ENCODE measurements around the gene GALNT2. TPM values are rescaled to one million over a fixed set of nuclear protein-coding genes. Genes with fewer than 3 reads are reported as not detected.

The GALNT2 gene
- polyA plus RNA-seq, 1 of the 3 experiments (the other 2 are of a cell fraction): 118 TPM

DNA sequence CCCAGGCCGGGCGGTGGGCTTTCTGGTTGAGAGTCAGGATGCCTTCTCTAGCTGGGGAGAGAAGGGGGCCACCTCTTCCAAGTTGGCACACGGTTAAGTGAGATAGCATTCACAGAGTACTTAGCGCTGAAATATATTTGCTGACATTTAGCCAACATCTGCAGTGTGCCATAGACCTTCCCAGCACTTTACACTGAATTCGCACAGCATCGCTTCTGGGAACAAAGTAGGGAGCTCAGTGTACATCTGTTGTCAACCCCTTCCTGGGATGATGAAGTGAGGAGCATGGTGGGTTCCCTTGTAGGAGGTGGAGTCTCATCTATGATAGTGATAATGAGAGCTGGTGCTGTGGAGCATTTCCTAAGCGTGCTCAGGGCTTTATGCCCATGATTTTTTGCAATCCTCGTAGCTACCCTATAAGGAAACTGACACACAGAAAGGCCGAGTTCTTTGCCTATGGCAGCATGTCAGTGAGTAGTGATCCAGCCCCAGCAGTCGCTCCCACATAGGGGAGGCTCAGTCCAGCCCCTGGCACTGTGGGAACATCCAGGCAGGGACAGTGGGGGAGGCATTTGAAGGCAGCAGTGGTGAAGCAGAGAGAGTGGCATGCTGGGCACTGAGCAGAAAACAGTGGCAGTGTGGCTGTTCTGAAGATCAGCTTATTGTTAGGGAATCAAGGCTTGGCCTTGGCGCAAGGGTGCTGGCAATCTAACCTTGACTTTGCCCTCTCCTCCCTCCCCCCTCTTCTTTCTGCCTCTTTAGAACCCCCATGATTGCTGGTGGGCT, 182.8 kb downstream of the GALNT2 start:
- CTCF ChIA-PET: interaction anchor here (1.2 kb wide), 1 partner anchor 12 kb away, joined by 3 read pairs; no protein-coding TSS in a partner anchor
- no peak overlapping the region for H3K9ac ChIP-seq
- no peak overlapping the region for H3K27ac ChIP-seq (ENCODE audit: low read depth in 2 of 2, low read length in 1 of 2)
- DNase-seq: no peak
- POLR2A ChIA-PET: no interaction called here
- no peaks in the 10 kb centered on the region for H3K9me3 ChIP-seq
- H3K4me2 ChIP-seq: no peak overlapping the region
- no peaks in the 10 kb centered on the region for H3K9me2 ChIP-seq
- no peaks in the 10 kb centered on the region for H3K4me1 ChIP-seq (ENCODE audit: control insufficient read depth in 1 of 2, insufficient read depth in 2 of 2, low read depth in 1 of 2, low read length in 1 of 2)
- WGBS (ENCODE audit: low lambda C conversion rate): 97% methylated on average over 8 of the region's 11 CpGs
- peaks cover 27 to 72% of the 10 kb centered on the region in 2 experiments for H3K36me3 ChIP-seq (replicated peaks in 1 of 2; ENCODE audit: control insufficient read depth in 1 of 2, insufficient read depth in 2 of 2, low read length in 1 of 2)
- H3K27me3 ChIP-seq (ENCODE audit: insufficient read depth): no peaks in the 10 kb centered on the region
- no peak overlapping the region for H2AFZ ChIP-seq (ENCODE audit: low read depth)
- TF ChIP-seq NRF1 (IDR thresholded peaks at IDR 0.05; ENCODE audit: low read depth, low read length): no peak
- no peak for TF ChIP-seq RFX5 (IDR thresholded peaks at IDR 0.05; ENCODE audit: low read length)
- no peak for TF ChIP-seq ELF1 (IDR thresholded peaks at IDR 0.05)
- no peak for TF ChIP-seq RAD21 (IDR thresholded peaks at IDR 0.05; ENCODE audit: low read length)
- TF ChIP-seq SIN3A (IDR thresholded peaks at IDR 0.05; ENCODE audit: borderline replicate concordance, low read depth, low read length): no peak
- no peak for TF ChIP-seq RXRA (IDR thresholded peaks at IDR 0.05; ENCODE audit: borderline replicate concordance, low read depth)
- TF ChIP-seq, protein P1, sequence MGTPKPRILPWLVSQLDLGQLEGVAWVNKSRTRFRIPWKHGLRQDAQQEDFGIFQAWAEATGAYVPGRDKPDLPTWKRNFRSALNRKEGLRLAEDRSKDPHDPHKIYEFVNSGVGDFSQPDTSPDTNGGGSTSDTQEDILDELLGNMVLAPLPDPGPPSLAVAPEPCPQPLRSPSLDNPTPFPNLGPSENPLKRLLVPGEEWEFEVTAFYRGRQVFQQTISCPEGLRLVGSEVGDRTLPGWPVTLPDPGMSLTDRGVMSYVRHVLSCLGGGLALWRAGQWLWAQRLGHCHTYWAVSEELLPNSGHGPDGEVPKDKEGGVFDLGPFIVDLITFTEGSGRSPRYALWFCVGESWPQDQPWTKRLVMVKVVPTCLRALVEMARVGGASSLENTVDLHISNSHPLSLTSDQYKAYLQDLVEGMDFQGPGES (IDR thresholded peaks at IDR 0.05; ENCODE audit: low read depth, low read length): no peak
- TF ChIP-seq NFIC (IDR thresholded peaks at IDR 0.05; ENCODE audit: borderline replicate concordance): no peak
- TF ChIP-seq TCF12 (IDR thresholded peaks at IDR 0.05): no peak
- TF ChIP-seq FOXM1 (IDR thresholded peaks at IDR 0.05; ENCODE audit: low read depth): no peak
- TF ChIP-seq TEAD4 (IDR thresholded peaks at IDR 0.05; ENCODE audit: borderline replicate concordance, insufficient read depth): no peak
- no peak for TF ChIP-seq YY1 (IDR thresholded peaks at IDR 0.05; ENCODE audit: low read depth)
- TF ChIP-seq, protein P2, sequence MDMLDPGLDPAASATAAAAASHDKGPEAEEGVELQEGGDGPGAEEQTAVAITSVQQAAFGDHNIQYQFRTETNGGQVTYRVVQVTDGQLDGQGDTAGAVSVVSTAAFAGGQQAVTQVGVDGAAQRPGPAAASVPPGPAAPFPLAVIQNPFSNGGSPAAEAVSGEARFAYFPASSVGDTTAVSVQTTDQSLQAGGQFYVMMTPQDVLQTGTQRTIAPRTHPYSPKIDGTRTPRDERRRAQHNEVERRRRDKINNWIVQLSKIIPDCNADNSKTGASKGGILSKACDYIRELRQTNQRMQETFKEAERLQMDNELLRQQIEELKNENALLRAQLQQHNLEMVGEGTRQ (IDR thresholded peaks at IDR 0.05; ENCODE audit: borderline replicate concordance, low read depth, low read length): no peak
- TF ChIP-seq EZH2phosphoT487 (IDR thresholded peaks at IDR 0.05; ENCODE audit: borderline replicate concordance, low read depth): no peak
- no peaks in the 10 kb centered on the region for H4K20me1 ChIP-seq (ENCODE audit: insufficient read depth)
- no peaks in the 10 kb centered on the region for H3F3A ChIP-seq (replicated peaks; ENCODE audit: insufficient read depth)
- H3K79me2 ChIP-seq (ENCODE audit: insufficient read depth): no peaks in the 10 kb centered on the region
- no peak overlapping the region for H3K4me3 ChIP-seq (ENCODE audit: low read depth in 2 of 2, low read length in 1 of 2)

DNA sequence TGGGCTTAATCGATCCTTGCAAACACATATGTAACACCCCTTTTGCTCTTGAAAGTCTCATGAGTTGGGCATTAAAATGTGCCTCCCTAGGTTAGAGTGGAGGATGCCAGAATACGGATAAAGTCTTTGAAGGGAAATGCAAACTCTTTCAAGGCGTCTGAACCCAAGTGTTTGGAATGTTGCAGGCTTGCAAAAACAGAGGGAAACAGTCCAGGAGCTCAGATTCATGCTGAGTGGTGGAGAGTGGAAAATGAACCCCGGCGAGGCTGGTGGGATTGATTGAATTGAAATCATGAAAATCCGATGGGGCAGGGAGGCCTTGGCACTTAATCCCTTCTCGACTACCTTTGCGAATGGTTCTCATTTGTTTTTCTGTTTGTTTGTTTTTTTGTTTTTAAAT, 183.6 kb downstream of the GALNT2 start:
- CTCF ChIA-PET: interaction anchor here (1.2 kb wide), 1 partner anchor 11 kb away, joined by 3 read pairs; no protein-coding TSS in a partner anchor
- no peaks in the 10 kb centered on the region for H3K79me2 ChIP-seq (ENCODE audit: insufficient read depth)
- TF ChIP-seq, protein P3, sequence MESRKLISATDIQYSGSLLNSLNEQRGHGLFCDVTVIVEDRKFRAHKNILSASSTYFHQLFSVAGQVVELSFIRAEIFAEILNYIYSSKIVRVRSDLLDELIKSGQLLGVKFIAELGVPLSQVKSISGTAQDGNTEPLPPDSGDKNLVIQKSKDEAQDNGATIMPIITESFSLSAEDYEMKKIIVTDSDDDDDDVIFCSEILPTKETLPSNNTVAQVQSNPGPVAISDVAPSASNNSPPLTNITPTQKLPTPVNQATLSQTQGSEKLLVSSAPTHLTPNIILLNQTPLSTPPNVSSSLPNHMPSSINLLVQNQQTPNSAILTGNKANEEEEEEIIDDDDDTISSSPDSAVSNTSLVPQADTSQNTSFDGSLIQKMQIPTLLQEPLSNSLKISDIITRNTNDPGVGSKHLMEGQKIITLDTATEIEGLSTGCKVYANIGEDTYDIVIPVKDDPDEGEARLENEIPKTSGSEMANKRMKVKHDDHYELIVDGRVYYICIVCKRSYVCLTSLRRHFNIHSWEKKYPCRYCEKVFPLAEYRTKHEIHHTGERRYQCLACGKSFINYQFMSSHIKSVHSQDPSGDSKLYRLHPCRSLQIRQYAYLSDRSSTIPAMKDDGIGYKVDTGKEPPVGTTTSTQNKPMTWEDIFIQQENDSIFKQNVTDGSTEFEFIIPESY (IDR thresholded peaks at IDR 0.05; ENCODE audit: borderline replicate concordance, low read depth): no peak
- TF ChIP-seq MXI1 (IDR thresholded peaks at IDR 0.05; ENCODE audit: low read depth, low read length) (no peak), TEAD4 (IDR thresholded peaks at IDR 0.05; ENCODE audit: borderline replicate concordance, insufficient read depth) (no peak), TAF1 (IDR thresholded peaks at IDR 0.05; ENCODE audit: borderline replicate concordance, low read depth, low read length) (no peak), MEF2A (IDR thresholded peaks at IDR 0.05; ENCODE audit: borderline replicate concordance, low read depth) (no peak), EZH2phosphoT487 (IDR thresholded peaks at IDR 0.05; ENCODE audit: borderline replicate concordance, low read depth) (no peak), RXRA (IDR thresholded peaks at IDR 0.05; ENCODE audit: borderline replicate concordance, low read depth) (no peak), RCOR1 (IDR thresholded peaks at IDR 0.05; ENCODE audit: low read length) (no peak), YY1 (IDR thresholded peaks at IDR 0.05; ENCODE audit: low read depth) (no peak)
- TF ChIP-seq, protein P4, sequence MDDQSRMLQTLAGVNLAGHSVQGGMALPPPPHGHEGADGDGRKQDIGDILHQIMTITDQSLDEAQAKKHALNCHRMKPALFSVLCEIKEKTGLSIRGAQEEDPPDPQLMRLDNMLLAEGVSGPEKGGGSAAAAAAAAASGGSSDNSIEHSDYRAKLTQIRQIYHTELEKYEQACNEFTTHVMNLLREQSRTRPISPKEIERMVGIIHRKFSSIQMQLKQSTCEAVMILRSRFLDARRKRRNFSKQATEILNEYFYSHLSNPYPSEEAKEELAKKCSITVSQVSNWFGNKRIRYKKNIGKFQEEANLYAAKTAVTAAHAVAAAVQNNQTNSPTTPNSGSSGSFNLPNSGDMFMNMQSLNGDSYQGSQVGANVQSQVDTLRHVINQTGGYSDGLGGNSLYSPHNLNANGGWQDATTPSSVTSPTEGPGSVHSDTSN (IDR thresholded peaks at IDR 0.05): no peak

More for the DNA sequence above, 183.6 kb downstream of the GALNT2 start:
- Histone ChIP-seq H2AFZ (ENCODE audit: low read depth) (no peak overlapping the region), H3K4me2 (no peak overlapping the region), H3K4me1 (ENCODE audit: control insufficient read depth in 1 of 2, insufficient read depth in 2 of 2, low read depth in 1 of 2, low read length in 1 of 2) (no peaks in the 10 kb centered on the region), H3K27ac (ENCODE audit: low read depth in 2 of 2, low read length in 1 of 2) (no peak overlapping the region), H3K27me3 (ENCODE audit: insufficient read depth) (no peaks in the 10 kb centered on the region), H3K36me3 (replicated peaks in 1 of 2; ENCODE audit: control insufficient read depth in 1 of 2, insufficient read depth in 2 of 2, low read length in 1 of 2) (peaks cover 23 to 76% of the 10 kb centered on the region in 2 experiments), H3F3A (replicated peaks; ENCODE audit: insufficient read depth) (no peaks in the 10 kb centered on the region), H3K4me3 (ENCODE audit: low read depth in 2 of 2, low read length in 1 of 2) (no peak overlapping the region), H3K9me2 (no peaks in the 10 kb centered on the region), H3K9ac (no peak overlapping the region), H3K9me3 (no peaks in the 10 kb centered on the region), H4K20me1 (ENCODE audit: insufficient read depth) (no peaks in the 10 kb centered on the region)
- DNase-seq: no peak
- 94% methylated on average over 8 of the region's 8 CpGs for WGBS (ENCODE audit: low lambda C conversion rate)
- POLR2A ChIA-PET: no interaction called here
